Muscle of arm (tissue), 12 donors: Measurements from ENCODE around the gene FER. TPM values are rescaled to one million over a fixed set of nuclear protein-coding genes. Genes with fewer than 3 reads are reported as not detected.
"Not testable (repeated sequence)": the region's sequence is repeated elsewhere in the genome, so short reads cannot be mapped to it uniquely, and the experiment has no call there.

ENCODE experiments used
- DNase-seq: peaks from one replicate; pipeline ENCODE4 v3.0.0-alpha.2; 2013
- polyA plus RNA-seq, 12 donors: library from polyadenylated mRNA; unstranded; fragments of 120-200 nt; gene quantifications; one replicate each; pipeline ENCODE4 v1.2.1, GENCODE V29; 2013; ENCODE audit not compliant: insufficient read length in 12 of 12

The FER gene
- polyA plus RNA-seq, 12 donors: 8.3 to 13.3 (median 11.8) TPM; not detected in 1

DNA sequence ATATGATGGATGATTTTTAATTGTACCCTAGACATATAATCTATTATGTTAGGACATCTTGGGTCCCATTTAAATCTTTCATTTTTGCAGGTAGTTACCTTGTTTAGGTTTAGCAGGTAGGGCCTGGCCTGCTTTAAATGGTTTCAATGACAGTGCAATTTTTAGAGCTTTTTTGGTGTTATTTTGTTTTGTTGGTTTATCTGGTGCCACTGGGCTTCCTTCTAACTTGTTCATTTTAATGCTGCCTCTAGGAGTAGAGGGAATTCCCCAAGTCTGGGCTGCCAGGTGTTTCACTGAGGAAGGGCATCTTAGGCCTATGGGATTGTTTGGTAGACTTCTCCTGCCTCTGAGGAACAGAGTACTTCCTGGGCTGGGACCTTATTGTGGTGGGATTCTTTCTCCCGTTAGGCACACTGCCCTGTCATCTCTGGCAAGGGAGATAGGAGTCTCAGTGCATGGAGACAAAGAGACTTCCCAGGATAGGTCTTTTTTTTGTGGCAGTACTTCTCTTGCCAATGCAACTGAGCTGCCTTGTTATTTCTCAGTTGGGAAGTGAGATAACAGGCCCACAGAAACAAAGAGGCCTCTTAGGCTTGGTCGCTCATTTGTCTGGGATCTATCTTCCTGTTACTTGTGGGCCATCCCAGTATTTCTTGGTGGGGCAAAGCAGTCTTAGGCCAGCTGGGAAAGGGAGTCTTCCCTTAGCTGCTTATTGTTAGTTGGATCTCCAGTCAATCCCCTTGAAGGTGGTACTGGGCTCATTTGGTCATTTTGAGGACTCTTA, 282.9 kb downstream of the FER start:
- DNase-seq: no peak

- no peak for DNase-seq
Measured at GRCh38 chr5:109034306-109034705, 286.6 kb downstream of the FER start.

GRCh38 chr5:109035436-109035835, 287.7 kb downstream of the FER start:
- peak; percentile 10 for DNase-seq

DNA sequence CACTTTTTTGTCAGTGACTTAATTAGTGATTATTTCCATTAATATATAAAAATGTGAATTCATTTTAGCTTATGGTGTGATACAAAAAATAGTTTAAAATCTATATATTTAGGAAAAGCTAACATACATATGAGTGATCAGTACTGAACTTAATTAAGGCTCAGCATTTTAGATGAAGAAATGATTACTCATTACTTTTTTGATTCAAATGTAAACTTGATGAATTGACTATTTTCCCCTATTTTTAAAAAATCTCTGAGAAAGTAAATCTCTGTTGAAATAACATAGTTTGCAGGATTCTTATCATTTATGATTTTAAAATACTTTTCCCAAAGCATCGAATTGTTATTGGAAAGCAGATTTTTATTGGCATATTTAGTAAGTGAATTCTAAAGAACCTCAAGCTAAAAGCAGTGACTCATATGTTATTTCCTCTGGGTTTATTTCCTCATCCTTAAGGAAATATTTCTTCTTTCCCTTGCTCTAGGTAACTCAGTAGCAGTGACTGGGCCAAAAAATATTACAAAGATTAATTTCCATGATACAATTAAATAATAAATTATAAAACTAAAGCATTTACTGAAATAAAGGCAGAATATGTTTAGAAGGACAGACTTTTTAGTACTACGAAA, 290.6 kb downstream of the FER start:
- DNase-seq: no peak

DNA sequence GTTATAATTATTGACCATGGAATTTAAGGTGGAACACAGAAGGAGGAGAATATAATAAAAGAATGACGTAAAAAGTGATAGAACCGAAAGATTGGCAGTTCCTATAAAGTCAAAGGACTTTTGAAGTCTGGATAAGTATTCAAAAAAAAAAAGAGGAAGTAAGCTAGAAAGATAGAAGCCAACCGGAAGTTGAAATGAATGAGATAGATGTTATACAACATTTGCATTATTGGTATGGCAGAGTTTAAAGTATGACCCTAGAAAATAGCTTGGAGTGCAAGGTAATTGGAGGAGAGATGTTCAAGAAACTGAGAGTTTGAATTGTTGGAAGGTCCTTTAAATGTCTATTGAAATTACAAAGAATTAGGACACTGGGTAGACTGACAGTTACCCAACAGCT, 293.6 kb downstream of the FER start:
- no peak for DNase-seq

DNA sequence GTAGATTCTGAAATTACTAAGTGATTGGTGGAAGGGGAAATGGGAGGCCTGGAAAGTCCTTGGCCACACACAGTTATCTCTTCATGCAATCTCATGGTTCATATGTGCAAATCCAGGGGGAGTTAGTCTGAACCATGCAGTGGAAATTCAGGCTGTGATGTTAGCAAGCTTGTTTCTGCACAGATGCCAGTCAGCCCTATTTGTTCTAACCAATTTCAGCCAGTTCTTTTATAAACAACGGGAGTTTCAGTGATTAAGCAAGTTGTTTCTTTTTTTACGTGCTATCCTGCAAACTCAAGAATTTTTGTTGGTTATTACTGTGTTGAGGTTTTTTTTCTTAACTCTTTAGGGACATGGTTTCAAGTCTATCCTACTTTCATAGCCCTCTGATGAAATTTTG, 298.0 kb downstream of the FER start:
- no peak for DNase-seq

DNA sequence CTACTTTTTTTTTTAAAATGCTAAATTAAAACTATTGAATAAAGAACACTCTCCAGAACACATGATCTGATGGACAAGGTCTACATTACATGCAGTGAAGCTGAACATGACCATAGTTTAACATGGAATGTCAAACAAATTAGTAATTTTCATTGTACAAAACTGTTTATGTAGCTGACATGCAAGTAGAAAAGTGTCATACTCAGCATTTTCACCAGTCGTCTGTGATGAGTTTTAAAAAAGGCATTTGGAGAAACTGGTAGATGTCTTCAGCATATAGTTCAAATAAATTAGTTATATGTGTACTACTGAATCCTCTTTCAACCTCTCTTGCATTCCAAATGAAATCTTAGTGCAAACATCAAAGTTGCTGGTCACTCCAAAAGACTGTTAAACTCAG, 301.9 kb downstream of the FER start:
- DNase-seq: no peak

DNA sequence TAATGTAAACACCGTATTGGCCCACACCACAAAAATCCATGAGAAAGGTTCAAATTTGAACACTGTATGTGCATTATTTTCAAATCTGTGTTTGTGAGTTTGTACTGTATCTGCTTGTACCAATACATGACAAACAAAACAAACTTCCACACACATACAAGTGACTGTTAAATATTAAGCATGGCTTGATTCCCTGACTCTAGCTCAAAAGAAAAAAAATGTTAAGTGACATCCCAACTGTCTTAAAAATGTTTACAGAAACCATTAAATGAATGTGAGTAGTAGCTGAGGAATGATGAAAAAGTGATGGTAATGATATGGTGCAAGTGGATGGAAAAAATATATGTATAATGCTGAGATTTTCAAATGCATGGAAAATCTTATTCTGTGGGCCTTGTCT, 302.6 kb downstream of the FER start:
- not testable (repeated sequence) for DNase-seq

DNA sequence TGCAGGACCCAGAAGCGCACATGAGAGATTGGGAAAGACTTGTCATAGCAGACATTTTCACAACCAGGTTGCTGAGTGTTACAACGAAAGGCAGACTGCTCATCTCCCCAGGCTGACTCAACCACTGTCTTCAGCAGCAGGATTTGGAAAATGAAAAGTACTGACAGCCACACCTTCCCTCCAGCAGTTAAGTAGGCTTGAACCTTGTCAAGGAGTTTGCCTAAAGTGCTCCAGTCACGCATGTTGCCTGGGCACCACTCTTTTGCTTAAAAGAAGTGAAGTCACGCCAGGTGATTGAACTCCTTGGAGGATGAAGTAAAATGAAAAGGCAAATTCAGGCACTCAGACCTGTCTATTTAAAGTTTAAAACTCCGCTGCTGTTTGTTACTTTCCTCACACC, 304.5 kb downstream of the FER start:
- DNase-seq: not testable (repeated sequence)

DNA sequence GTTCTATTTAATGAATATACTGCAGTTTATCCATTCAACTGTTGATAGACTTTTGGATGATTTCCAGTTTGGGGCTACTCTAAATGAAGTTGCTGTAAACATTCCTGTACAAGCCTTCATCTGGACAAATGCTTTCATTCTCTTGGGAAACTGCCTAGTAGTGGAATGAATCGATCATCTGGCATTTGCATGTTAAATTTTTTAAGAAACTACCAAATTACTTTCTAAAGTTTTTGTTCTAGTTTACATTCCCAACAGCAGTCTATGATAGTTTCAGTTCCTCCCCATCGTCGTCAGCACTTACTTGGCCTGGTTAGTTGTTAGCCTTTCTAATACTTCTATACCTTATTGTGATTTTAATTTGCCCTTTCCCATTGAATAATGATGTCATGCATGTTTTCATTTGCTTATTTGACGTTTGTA, 306.3 kb downstream of the FER start:
- DNase-seq: no peak

- DNase-seq: no peak
Measured at GRCh38 chr5:109060378-109061025, 312.8 kb downstream of the FER start.

DNA sequence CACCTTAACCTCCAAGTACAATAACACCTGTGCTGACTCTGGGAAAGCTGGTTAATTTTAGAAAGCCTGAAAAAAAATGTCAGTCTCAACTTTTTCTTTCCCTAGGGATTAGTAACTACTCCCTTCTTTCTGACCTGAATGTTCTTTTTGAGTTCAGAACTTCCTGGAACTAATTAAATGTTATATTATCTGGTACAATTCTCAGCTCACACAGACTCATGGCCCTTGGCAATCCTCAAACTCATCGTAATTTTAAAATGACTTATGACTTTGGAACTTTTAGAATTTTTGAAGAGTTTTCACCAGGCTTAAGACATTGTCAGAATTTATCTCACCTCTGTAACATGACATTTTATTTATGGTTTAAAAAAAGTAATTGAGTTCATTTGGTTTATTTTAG, 315.0 kb downstream of the FER start:
- DNase-seq: no peak

DNA sequence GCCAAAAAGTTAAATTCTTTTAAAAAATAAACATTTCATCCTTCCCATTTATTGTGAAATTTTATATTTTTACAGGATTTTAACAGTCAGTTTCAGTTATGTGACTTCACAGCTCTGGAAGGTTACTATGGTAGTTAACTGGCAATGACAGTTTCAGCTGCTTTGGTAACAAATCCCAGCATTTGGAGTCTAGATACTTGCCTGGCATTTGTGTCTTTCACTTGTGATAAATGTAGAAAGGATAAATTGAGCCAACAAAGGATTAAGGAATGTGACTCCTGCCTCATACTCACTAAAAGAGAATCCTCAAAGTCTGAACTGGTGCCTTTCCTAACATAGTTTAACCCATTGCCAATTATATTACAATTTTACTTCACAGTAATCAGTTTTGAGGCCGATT, 315.5 kb downstream of the FER start:
- DNase-seq: no peak

DNA sequence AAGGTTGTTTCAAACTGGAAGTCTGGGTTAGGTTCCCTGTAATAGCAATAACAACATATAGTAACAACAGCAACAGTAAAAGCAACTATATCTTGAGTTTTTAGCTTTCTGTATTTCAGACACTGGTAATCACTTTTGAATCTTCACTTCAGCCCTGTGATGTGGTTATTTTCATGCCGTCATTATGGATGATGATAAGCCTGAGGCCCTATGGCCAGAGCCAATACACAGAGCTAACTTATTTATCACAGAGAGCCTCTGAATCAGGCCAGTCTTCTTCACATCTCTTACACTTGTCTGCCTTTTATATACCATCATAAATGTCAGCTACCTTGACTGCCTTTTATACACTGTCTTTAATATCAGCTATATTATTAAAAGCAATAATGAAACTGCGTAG, 329.0 kb downstream of the FER start:
- DNase-seq: no peak

- DNase-seq: no peak
Measured at GRCh38 chr5:109078448-109078847, 330.8 kb downstream of the FER start.

- DNase-seq: no peak
Measured at GRCh38 chr5:109080481-109080880, 332.8 kb downstream of the FER start.

DNA sequence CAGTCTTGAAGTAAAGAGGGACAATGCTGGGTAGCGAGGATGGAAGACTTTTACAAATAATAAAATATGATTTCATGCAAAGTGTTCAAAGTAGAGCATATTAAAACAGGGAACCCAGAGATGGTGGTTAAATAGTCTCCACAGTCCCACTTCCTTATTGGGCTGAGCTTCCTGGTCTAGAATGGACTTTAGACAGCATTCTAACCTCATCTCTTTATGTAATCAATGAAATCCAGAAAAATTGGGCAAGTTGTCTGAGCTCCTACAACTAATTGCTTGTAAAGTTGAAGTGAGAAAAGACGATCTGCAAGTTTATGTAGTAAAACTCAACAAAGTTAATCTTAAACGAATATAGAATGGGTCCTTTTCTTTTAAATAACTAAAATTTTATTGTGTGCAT, 333.2 kb downstream of the FER start:
- no peak for DNase-seq

DNA sequence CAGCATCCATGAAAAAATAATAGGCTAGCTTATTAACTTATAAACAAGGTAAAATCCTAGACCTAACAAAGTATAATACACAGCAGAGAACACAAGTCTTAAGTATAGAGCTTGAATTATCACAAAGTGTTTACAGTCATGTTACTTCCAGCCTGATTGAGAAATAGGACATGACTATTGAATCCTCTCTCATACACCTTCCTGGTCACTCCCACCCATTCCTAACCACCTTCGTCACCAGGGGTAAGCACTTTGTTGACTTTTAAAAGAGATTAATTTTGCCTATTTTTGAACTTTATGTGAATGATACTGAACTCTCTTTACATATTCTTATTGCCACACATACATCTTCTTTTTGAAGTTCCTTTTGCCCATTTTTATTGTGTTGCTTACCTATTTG, 336.2 kb downstream of the FER start:
- DNase-seq: no peak

GRCh38 chr5:109089191-109089590, 341.5 kb downstream of the FER start:
- DNase-seq: no peak

GRCh38 chr5:109099081-109099480, 351.4 kb downstream of the FER start:
- DNase-seq: no peak

- DNase-seq: no peak
Measured at GRCh38 chr5:109100971-109101370, 353.3 kb downstream of the FER start.

DNA sequence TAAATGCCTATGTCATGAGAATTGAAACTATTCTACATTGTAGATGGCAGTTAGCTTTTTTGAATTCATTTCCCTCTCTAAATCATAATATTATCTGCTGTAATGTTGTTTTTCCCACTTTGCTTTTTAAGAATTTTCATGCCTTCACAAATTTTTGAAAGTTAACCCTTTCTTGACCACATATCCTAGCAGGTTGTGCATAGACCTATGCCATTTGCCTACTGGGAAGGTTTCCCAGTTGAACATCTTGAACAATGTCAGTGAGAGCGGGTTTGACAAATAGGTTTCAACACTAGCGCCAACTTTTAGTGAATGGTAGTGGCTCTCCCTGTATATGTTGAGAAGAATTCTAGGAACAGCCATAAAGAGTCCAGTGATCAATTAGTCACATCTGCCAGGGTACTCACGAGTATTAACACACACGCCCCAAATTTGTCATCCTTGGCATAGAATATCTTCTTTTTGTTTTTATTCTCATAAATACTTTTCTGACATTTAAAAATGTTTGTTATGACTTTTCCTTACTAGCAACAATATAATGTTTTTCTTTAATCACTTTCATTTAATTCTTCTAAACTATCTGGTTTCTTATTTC, 354.5 kb downstream of the FER start:
- DNase-seq: no peak
